Suprapubic skin (tissue), 4 donors: ENCODE results near the gene LRRC1. TPM values are rescaled to one million over a fixed set of nuclear protein-coding genes. Genes with fewer than 3 reads are reported as not detected.

Experiments used
- DNase-seq, 2 donors: peaks; one replicate each; pipeline ENCODE4 v3.0.0-alpha.2; 2019; ENCODE audit warnings: low spot score in 2 of 2
- H3K27ac ChIP-seq: fragments of 200-600 bp; sonication (generic); one replicate; pipeline ENCODE4 v1.5.1; 2019
- H3K27me3 ChIP-seq: fragments of 200-600 bp; sonication (generic); one replicate; pipeline ENCODE4 v1.5.1; 2019
- H3K36me3 ChIP-seq: fragments of 200-600 bp; sonication (generic); one replicate; pipeline ENCODE4 v1.5.1; 2019
- H3K4me1 ChIP-seq: fragments of 200-600 bp; sonication (generic); one replicate; pipeline ENCODE4 v1.5.1; 2019
- H3K4me3 ChIP-seq: fragments of 200-600 bp; sonication (generic); one replicate; pipeline ENCODE4 v1.5.1; 2019; ENCODE audit warnings: mild to moderate bottlenecking
- H3K9me3 ChIP-seq: fragments of 200-600 bp; sonication (generic); one replicate; pipeline ENCODE4 v1.5.1; 2019
- CTCF ChIP-seq, 2 donors: fragments of 200-600 bp in 1 of 2; fragments of 450-650 bp in 1 of 2; sonication (generic) in 1 of 2; IDR thresholded peaks; one replicate each; pipeline ENCODE4 v1.5.1; 2016 to 2019; ENCODE audit warnings: antibody characterized with exemption in 2 of 2, mild to moderate bottlenecking in 1 of 2, moderate library complexity in 1 of 2
- EP300 ChIP-seq: sonication (generic); formaldehyde crosslinking; IDR thresholded peaks from one replicate; pipeline ENCODE4 v1.6.1; 2017; ENCODE audit warnings: antibody characterized with exemption
- POLR2A ChIP-seq, 2 donors: fragments of 450-650 bp; IDR thresholded peaks; one replicate each; pipeline ENCODE4 v1.6.1; 2017; ENCODE audit warnings: antibody characterized with exemption in 2 of 2, mild to moderate bottlenecking in 2 of 2, moderate library complexity in 2 of 2
- POLR2AphosphoS5 ChIP-seq, 3 donors: sonication (generic); formaldehyde crosslinking; IDR thresholded peaks; one replicate each; pipeline ENCODE4 v1.6.1; 2017; ENCODE audit warnings: antibody characterized with exemption in 3 of 3
- WGBS: methylation state at CpG from one replicate; pipeline ENCODE4 v1.1.5; 2018; 5-methylcytosine and 5-hydroxymethylcytosine counted together
- total RNA-seq, 4 donors: library from RNA; depleted of rRNA; stranded (reverse); fragments of >200 nt; gene quantifications; one replicate each; pipeline ENCODE4 v1.1.0, GENCODE V29; 2016

LRRC1 gene
- total RNA-seq, 4 donors from 2014 or later, result 34.6 to 80.9 (median 42.4) TPM

DNA sequence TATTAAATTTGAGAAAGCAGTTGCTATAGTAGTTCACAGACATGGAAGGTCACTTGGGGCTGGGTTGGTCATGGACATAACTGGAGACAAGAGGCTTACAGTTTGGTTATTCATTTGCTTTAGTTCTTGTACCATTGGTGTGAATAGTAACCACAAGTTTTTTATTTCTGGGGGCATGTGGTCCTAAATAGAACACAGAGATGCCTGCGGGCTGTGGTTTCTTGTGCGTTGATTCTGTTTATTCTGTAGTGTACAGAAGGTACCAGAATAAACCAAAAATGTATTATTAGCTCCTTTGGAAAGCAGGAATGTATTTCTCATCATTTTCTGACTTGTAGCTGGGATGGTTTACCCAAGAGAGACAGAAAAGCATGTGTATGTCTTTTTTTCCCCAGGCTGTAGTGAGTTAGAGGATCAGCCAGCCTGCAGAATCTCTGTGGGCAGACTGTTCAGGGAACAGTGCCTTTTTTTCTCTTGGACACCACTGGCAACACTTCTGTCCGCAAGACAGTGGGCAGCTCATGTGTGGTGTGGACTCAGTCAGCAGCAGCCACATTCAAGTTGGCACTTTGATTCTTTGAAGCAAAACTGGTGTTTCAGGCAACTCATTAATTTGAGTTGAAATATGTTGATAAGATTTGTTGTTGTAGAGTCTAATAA, 122.1 kb downstream of the LRRC1 start:
- Histone ChIP-seq H3K27me3 (no peaks in the 10 kb centered on the region), H3K27ac (no peak overlapping the region), H3K36me3 (peaks cover 23% of the 10 kb centered on the region), H3K4me3 (no peak overlapping the region), H3K9me3 (no peaks in the 10 kb centered on the region), H3K4me1 (peaks cover 8% of the 10 kb centered on the region)
- TF ChIP-seq CTCF (IDR thresholded peaks at IDR 0.05), result no peak
- TF ChIP-seq POLR2A (IDR thresholded peaks at IDR 0.05), result no peak
- no peak for TF ChIP-seq POLR2AphosphoS5 (IDR thresholded peaks at IDR 0.05)
- no peak for TF ChIP-seq EP300
- no peak for DNase-seq
- WGBS, result 86% methylated on average over 3 of the region's 3 CpGs

GRCh38 chr6:53917464-53917842, 122.6 kb downstream of the LRRC1 start:
- 26% methylated on average over 1 of the region's 1 CpG for WGBS
- DNase-seq, result no peak
- Histone ChIP-seq H3K9me3 (no peaks in the 10 kb centered on the region), H3K27me3 (no peaks in the 10 kb centered on the region), H3K4me3 (no peak overlapping the region), H3K27ac (no peak overlapping the region), H3K4me1 (peaks cover 8% of the 10 kb centered on the region), H3K36me3 (peaks cover 24% of the 10 kb centered on the region)
- TF ChIP-seq POLR2AphosphoS5 (IDR thresholded peaks at IDR 0.05) (no peak), POLR2A (IDR thresholded peaks at IDR 0.05) (no peak), EP300 (no peak), CTCF (IDR thresholded peaks at IDR 0.05) (no peak)

DNA sequence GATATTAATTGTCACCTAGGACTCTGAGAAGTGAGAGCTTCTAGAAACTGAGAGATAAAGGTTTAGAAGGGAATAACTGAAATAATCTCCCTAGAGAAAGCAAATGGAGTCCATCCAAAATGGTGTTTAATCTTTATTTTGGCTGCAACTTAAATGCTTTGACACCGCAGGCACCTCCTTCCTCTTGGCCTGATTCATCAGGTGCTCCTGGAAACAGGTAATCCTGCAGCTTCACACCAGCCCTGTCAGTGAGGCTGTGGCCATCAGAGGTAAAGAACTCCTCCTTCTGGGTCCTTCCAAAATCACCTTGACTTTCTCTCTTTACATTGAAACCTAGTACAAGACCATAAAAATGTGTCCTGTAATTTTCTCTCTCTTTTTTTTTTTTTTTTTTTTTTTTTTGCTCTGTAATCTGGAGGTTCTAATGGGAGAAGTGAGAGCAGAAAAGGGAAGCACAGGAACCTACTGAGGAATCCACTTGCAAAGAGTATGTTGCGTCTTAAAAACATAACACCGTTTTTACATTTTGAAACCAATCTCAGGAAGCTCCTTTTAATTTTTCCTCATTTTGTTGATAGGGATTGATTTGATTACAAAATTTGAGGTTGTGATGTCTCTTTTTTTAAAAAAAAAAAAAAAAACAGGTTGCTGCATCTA, 124.2 kb downstream of the LRRC1 start:
- peaks cover 24% of the 10 kb centered on the region for H3K36me3 ChIP-seq
- H3K9me3 ChIP-seq, result no peaks in the 10 kb centered on the region
- no peak for TF ChIP-seq POLR2AphosphoS5 (IDR thresholded peaks at IDR 0.05)
- TF ChIP-seq POLR2A (IDR thresholded peaks at IDR 0.05), result no peak
- no peak for TF ChIP-seq CTCF (IDR thresholded peaks at IDR 0.05)
- TF ChIP-seq EP300, result no peak
- no peak overlapping the region for H3K4me3 ChIP-seq
- no peaks in the 10 kb centered on the region for H3K27me3 ChIP-seq
- 83% methylated on average over 3 of the region's 3 CpGs for WGBS
- peaks cover 8% of the 10 kb centered on the region for H3K4me1 ChIP-seq
- H3K27ac ChIP-seq, result no peak overlapping the region
- no peak for DNase-seq

DNA sequence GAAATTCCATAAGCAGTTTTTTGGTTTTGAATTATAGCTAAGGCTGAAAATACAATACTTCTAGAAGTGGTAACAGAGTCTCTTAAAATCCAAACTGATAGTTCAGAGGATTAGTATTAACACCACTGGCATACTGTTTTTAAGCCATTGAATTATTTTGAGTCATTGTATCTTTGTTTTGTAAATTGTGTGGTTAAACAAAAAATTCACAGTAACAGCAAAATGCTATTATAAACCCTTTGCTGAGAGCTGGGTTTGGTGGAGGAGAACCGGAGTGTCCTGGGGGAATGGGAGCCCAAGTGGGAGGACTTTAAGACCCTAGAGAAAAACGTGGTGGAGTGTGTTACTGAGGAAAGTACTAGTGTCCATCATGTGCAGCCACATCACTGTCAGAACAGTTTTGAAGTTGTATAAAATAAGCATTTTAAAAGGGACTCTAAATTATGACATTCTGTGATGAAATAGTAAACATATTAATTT, 125.1 kb downstream of the LRRC1 start:
- no peak overlapping the region for H3K27ac ChIP-seq
- no peaks in the 10 kb centered on the region for H3K27me3 ChIP-seq
- H3K9me3 ChIP-seq, result no peaks in the 10 kb centered on the region
- TF ChIP-seq POLR2AphosphoS5 (IDR thresholded peaks at IDR 0.05) (no peak), POLR2A (IDR thresholded peaks at IDR 0.05) (no peak), CTCF (IDR thresholded peaks at IDR 0.05) (no peak), EP300 (no peak)
- DNase-seq, result no peak
- H3K36me3 ChIP-seq, result peaks cover 16% of the 10 kb centered on the region
- 69% methylated on average over 2 of the region's 2 CpGs for WGBS
- no peak overlapping the region for H3K4me3 ChIP-seq
- peaks cover 13% of the 10 kb centered on the region for H3K4me1 ChIP-seq

DNA sequence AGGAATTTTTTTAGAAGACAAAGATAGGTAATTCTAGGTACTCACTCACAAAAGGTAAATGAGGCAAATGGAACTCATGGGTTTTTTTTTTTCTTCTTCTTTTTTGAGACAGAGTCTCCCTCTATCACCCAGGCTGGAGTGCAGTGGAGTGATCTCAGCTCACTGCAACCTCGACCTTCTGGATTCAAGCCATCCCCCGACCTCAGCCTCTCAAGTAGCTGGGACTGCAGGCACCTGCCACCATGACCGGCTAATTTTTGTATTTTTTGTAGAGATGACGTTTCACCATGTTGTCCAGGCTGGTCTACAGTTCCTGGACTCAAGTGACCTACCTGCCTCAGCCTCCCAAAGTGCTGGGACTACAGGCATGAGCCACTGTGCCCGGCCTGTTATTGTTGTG, 126.1 kb downstream of the LRRC1 start:
- no peak for DNase-seq
- no peak overlapping the region for H3K4me3 ChIP-seq
- no peak for TF ChIP-seq CTCF (IDR thresholded peaks at IDR 0.05)
- TF ChIP-seq POLR2A (IDR thresholded peaks at IDR 0.05), result no peak
- TF ChIP-seq POLR2AphosphoS5 (IDR thresholded peaks at IDR 0.05), result no peak
- no peak for TF ChIP-seq EP300
- WGBS, result 73% methylated on average over 5 of the region's 5 CpGs
- H3K9me3 ChIP-seq, result no peaks in the 10 kb centered on the region
- no peak overlapping the region for H3K27ac ChIP-seq
- peaks cover 12% of the 10 kb centered on the region for H3K36me3 ChIP-seq
- peaks cover 22% of the 10 kb centered on the region for H3K4me1 ChIP-seq
- no peaks in the 10 kb centered on the region for H3K27me3 ChIP-seq
